Hepatocyte (in vitro differentiated cells): ENCODE data around the gene DSG3. TPM values are rescaled to one million over a fixed set of nuclear protein-coding genes. Genes with fewer than 3 reads are reported as not detected.

ENCODE experiments used
- DNase-seq: peaks from one replicate; pipeline ENCODE4 v3.0.0-alpha.2; 2016; ENCODE audit warnings: low spot score
- H2AFZ ChIP-seq: fragments of 200-600 bp; sonication (generic); 2 replicates; pipeline ENCODE4 v1.6.0; 2016; ENCODE audit warnings: antibody characterized with exemption, mild to moderate bottlenecking
- H3K27ac ChIP-seq: fragments of 200-600 bp; sonication (generic); 2 replicates; pipeline ENCODE4 v1.5.1; 2016; ENCODE audit warnings: mild to moderate bottlenecking
- H3K27me3 ChIP-seq: fragments of 200-600 bp; sonication (generic); 2 replicates; pipeline ENCODE4 v1.6.1; 2016
- H3K36me3 ChIP-seq: fragments of 200-600 bp; sonication (generic); replicated peaks from 2 replicates; pipeline ENCODE4 v1.5.1; 2016; ENCODE audit warnings: low read depth; ENCODE audit not compliant: insufficient read depth
- H3K4me1 ChIP-seq: fragments of 200-600 bp; sonication (generic); 2 replicates; pipeline ENCODE4 v1.5.1; 2016; ENCODE audit warnings: mild to moderate bottlenecking, moderate library complexity; ENCODE audit not compliant: insufficient read depth
- H3K4me2 ChIP-seq: fragments of 200-600 bp; sonication (generic); 2 replicates; pipeline ENCODE4 v1.6.0; 2016
- H3K4me3 ChIP-seq: fragments of 200-600 bp; sonication (generic); 2 replicates; pipeline ENCODE4 v1.5.1; 2016; ENCODE audit warnings: mild to moderate bottlenecking
- H3K79me2 ChIP-seq: fragments of 200-600 bp; sonication (generic); 2 replicates; pipeline ENCODE4 v1.6.0; 2017; ENCODE audit warnings: mild to moderate bottlenecking
- H3K9me2 ChIP-seq: fragments of 200-600 bp; sonication (generic); replicated peaks from 2 replicates; pipeline ENCODE4 v1.6.0; 2017; ENCODE audit warnings: mild to moderate bottlenecking; ENCODE audit not compliant: insufficient read depth
- H3K9me3 ChIP-seq: fragments of 200-600 bp; sonication (generic); 2 replicates; pipeline ENCODE4 v1.5.1; 2016; ENCODE audit warnings: low read depth, mild to moderate bottlenecking
- H4K20me1 ChIP-seq: fragments of 200-600 bp; sonication (generic); 2 replicates; pipeline ENCODE4 v1.6.0; 2016; ENCODE audit warnings: mild to moderate bottlenecking; ENCODE audit not compliant: insufficient read depth, poor library complexity, severe bottlenecking
- CTCF ChIP-seq: fragments of 200-600 bp; sonication (generic); IDR thresholded peaks from 2 replicates; pipeline ENCODE4 v1.5.1; 2016; ENCODE audit warnings: antibody characterized with exemption, mild to moderate bottlenecking; ENCODE audit not compliant: poor library complexity
- EZH2 ChIP-seq: fragments of 200-600 bp; sonication (generic); IDR thresholded peaks from 2 replicates; pipeline ENCODE4 v1.6.1; 2016; ENCODE audit warnings: antibody characterized with exemption, mild to moderate bottlenecking, borderline replicate concordance
- EZH2phosphoT487 ChIP-seq: fragments of 200-600 bp; sonication (generic); IDR thresholded peaks from one replicate; pipeline ENCODE4 v1.6.1; 2018; ENCODE audit warnings: antibody characterized with exemption, mild to moderate bottlenecking, low read depth, moderate library complexity; ENCODE audit not compliant: unreplicated experiment, severe bottlenecking
- WGBS: methylation state at CpG from one replicate; pipeline ENCODE4 v1.1.6; 2016; ENCODE audit warnings: low lambda C conversion rate; ENCODE audit errors: missing lambda C conversion rate; 5-methylcytosine and 5-hydroxymethylcytosine counted together
- polyA plus RNA-seq: library from polyadenylated mRNA; unstranded; fragments of >200 nt; fragmentation: Nextera tagmentation; extraction: Ambion mirVana; gene quantifications from 2 replicates; pipeline ENCODE4 v1.2.1, GENCODE V29; 2016
- total RNA-seq: library from RNA; depleted of rRNA; stranded (reverse); fragments of >200 nt; gene quantifications from 2 replicates; pipeline ENCODE4 v1.2.3, GENCODE V29; 2014

DSG3 gene, protein sequence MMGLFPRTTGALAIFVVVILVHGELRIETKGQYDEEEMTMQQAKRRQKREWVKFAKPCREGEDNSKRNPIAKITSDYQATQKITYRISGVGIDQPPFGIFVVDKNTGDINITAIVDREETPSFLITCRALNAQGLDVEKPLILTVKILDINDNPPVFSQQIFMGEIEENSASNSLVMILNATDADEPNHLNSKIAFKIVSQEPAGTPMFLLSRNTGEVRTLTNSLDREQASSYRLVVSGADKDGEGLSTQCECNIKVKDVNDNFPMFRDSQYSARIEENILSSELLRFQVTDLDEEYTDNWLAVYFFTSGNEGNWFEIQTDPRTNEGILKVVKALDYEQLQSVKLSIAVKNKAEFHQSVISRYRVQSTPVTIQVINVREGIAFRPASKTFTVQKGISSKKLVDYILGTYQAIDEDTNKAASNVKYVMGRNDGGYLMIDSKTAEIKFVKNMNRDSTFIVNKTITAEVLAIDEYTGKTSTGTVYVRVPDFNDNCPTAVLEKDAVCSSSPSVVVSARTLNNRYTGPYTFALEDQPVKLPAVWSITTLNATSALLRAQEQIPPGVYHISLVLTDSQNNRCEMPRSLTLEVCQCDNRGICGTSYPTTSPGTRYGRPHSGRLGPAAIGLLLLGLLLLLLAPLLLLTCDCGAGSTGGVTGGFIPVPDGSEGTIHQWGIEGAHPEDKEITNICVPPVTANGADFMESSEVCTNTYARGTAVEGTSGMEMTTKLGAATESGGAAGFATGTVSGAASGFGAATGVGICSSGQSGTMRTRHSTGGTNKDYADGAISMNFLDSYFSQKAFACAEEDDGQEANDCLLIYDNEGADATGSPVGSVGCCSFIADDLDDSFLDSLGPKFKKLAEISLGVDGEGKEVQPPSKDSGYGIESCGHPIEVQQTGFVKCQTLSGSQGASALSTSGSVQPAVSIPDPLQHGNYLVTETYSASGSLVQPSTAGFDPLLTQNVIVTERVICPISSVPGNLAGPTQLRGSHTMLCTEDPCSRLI
- 0.36 and 0.43 TPM in 2 replicates for total RNA-seq
- 0.72 TPM in 1 of 2 replicates, not detected in the other for polyA plus RNA-seq

- Histone ChIP-seq H3K27me3 (no peaks in the 10 kb centered on the region), H2AFZ (no peak within 1 kb of the TSS)
Measured at GRCh38 chr18:31447530-31448191, at the start of gene DSG3. Gene DSG3, plus strand, starts transcription at chr18:31447741. Its CDS starts 137 bp downstream, at chr18:31447878.

DNA sequence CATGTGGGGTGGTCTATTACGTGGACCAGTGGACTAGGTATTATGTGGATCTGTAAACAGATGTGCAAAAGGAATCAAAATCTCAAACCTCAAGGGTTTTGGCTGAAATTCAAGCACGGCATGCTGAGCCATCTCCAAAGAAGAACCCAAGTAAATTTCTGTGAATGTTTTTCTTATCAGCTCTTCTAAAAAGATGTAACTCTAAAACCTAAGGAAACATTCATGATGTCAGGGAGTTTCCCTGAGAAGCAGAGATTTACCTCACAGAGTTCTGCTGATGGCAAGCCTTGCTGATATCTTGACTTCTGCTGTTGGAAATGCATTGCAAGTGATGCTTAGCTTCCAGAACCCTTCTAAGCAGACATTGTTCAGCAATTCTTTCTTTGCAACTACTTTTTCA, 49.4 kb upstream of the DSG3 start:
- no peak overlapping the region for H3K4me2 ChIP-seq
- H3K4me3 ChIP-seq, result no peak overlapping the region
- peaks cover 38% of the 10 kb centered on the region for H3K4me1 ChIP-seq
- WGBS, result 58% methylated on average over 2 of the region's 2 CpGs
- H2AFZ ChIP-seq, result no peak overlapping the region
- H3K9me3 ChIP-seq, result no peaks in the 10 kb centered on the region
- no peaks in the 10 kb centered on the region for H4K20me1 ChIP-seq
- no peaks in the 10 kb centered on the region for H3K79me2 ChIP-seq
- DNase-seq, result peak; percentile 16
- TF ChIP-seq EZH2phosphoT487 (no peak), CTCF (no peak), EZH2 (no peak)
- H3K27ac ChIP-seq, result peak overlapping the region; percentile 74
- H3K9me2 ChIP-seq, result no peaks in the 10 kb centered on the region
- H3K36me3 ChIP-seq, result no peaks in the 10 kb centered on the region
- no peaks in the 10 kb centered on the region for H3K27me3 ChIP-seq

More at GRCh38 chr18:31447530-31448191, at the start of gene DSG3:
- Histone ChIP-seq H3K4me3 (no peak within 1 kb of the TSS), H3K27ac (no peak within 1 kb of the TSS), H3K9me2 (no peaks in the 10 kb centered on the region), H4K20me1 (no peaks in the 10 kb centered on the region), H3K79me2 (no peaks in the 10 kb centered on the region), H3K4me2 (no peak within 1 kb of the TSS), H3K4me1 (no peaks in the 10 kb centered on the region), H3K9me3 (no peaks in the 10 kb centered on the region), H3K36me3 (no peaks in the 10 kb centered on the region)
- no peak for TF ChIP-seq CTCF
- no peak for TF ChIP-seq EZH2phosphoT487
- TF ChIP-seq EZH2, result no peak
- no peak for DNase-seq
- WGBS, result 68% methylated on average over 9 of the region's 9 CpGs

- TF ChIP-seq EZH2phosphoT487, result no peak
- no peak for TF ChIP-seq CTCF
- no peak for TF ChIP-seq EZH2
- H3K79me2 ChIP-seq, result no peaks in the 10 kb centered on the region
- H3K9me2 ChIP-seq, result no peaks in the 10 kb centered on the region
- H3K4me1 ChIP-seq, result peaks cover 38% of the 10 kb centered on the region
- peak overlapping the region; percentile 53 for H3K4me2 ChIP-seq
- peak; percentile 49 for DNase-seq
- peak overlapping the region; percentile 18 for H2AFZ ChIP-seq
- no peaks in the 10 kb centered on the region for H4K20me1 ChIP-seq
- H3K27me3 ChIP-seq, result no peaks in the 10 kb centered on the region
- H3K4me3 ChIP-seq, result no peak overlapping the region
- H3K9me3 ChIP-seq, result no peaks in the 10 kb centered on the region
- H3K36me3 ChIP-seq, result no peaks in the 10 kb centered on the region
- 39% methylated on average over 6 of the region's 6 CpGs for WGBS
- H3K27ac ChIP-seq, result peak overlapping the region; percentile 75
Measured at GRCh38 chr18:31399306-31400032, 48.1 kb upstream of the DSG3 start.
